Measurements from ENCODE around the gene FAM200A. TPM values are rescaled to one million over a fixed set of nuclear protein-coding genes. Genes with fewer than 3 reads are reported as not detected.
A peak's percentile ranks its signal among the peaks of the same experiment; 100 is the strongest.

The FAM200A gene
- 1 to 10 TPM in 2 of 4 donors, under 1 TPM in 1, not detected in 1; 0.40 to 4.2 (median 4.1) TPM for total RNA-seq

GRCh38 chr7:99551767-99552463, at the start of gene FAM200A:
Gene FAM200A (minus strand): TSS chr7:99552114. CDS start chr7:99548407, 3,707 bp downstream.
- peak within 1 kb of the TSS; percentile 79 to 86 (median 84) for H3K27ac ChIP-seq
- in situ Hi-C loops (cut with MboI; ENCODE audit: low pct_ligation_motif_present in 1 of 4, low pct_unique_long_range_greater_than_20kb in 1 of 4, low sequenced_read_pairs in 3 of 4) (loop anchor here in 1 of 4 donors (10.0 kb wide), 1 partner anchor 47 kb away; the partner anchor contains the start of genes ZKSCAN5 and ZNF394), intact Hi-C loops (cut with DNase I; ENCODE audit: low total_unique reads) (no loop called here)
- peaks cover 2 to 23% (median 10%) of the 10 kb centered on the region in 4 donors for H3K4me1 ChIP-seq
- TF ChIP-seq EP300 (IDR thresholded peaks at IDR 0.05; ENCODE audit: low read depth) (no peak), CTCF (IDR thresholded peaks at IDR 0.05) (no peak), POLR2A (IDR thresholded peaks at IDR 0.05) (peak; percentile 81), POLR2AphosphoS5 (IDR thresholded peaks at IDR 0.05) (peak; percentile 77 to 89 (median 87))
- DNase-seq = peak; percentile 90
- H3K27me3 ChIP-seq = no peaks in the 10 kb centered on the region
- H3K4me3 ChIP-seq = peak within 1 kb of the TSS; percentile 72 to 96 (median 78)
- 0 to 1% methylated on average over 12 to 21 of the region's 37 CpGs for WGBS, 2 donors (ENCODE audit: low coverage in 1 of 2)
- H3K9me3 ChIP-seq = peaks cover 0 to 12% of the 10 kb centered on the region in 2 donors
- peaks cover 0 to 15% (median 3%) of the 10 kb centered on the region in 4 donors for H3K36me3 ChIP-seq

- Histone ChIP-seq H3K4me1 (no peaks in the 10 kb centered on the region), H3K36me3 (no peaks in the 10 kb centered on the region), H3K27me3 (no peaks in the 10 kb centered on the region), H3K9me3 (no peaks in the 10 kb centered on the region), H3K27ac (no peak overlapping the region), H3K4me3 (no peak overlapping the region)
- 50 to 83% methylated on average over 2 to 4 of the region's 4 CpGs for WGBS, 2 donors (ENCODE audit: low coverage in 1 of 2)
- in situ Hi-C loops (cut with MboI; ENCODE audit: low pct_ligation_motif_present in 1 of 4, low pct_unique_long_range_greater_than_20kb in 1 of 4, low sequenced_read_pairs in 3 of 4) (no loop called here), intact Hi-C loops (cut with DNase I; ENCODE audit: low total_unique reads) (no loop called here)
- TF ChIP-seq POLR2A (IDR thresholded peaks at IDR 0.05) (no peak), CTCF (IDR thresholded peaks at IDR 0.05) (no peak), EP300 (IDR thresholded peaks at IDR 0.05; ENCODE audit: low read depth) (no peak), POLR2AphosphoS5 (IDR thresholded peaks at IDR 0.05) (no peak)
- DNase-seq = no peak
These were observed 47.9 kb upstream of the FAM200A start for GRCh38 chr7:99599836-99600235.

GRCh38 chr7:99597762-99598501, 46.0 kb upstream of the FAM200A start, which contains the start of gene TMEM225B:
Gene TMEM225B (plus strand): TSS chr7:99598267. CDS start chr7:99604389, 6,122 bp downstream.
- Histone ChIP-seq H3K27ac (no peak within 1 kb of the TSS), H3K27me3 (no peaks in the 10 kb centered on the region), H3K4me3 (no peak within 1 kb of the TSS), H3K9me3 (no peaks in the 10 kb centered on the region), H3K36me3 (no peaks in the 10 kb centered on the region), H3K4me1 (no peaks in the 10 kb centered on the region)
- in situ Hi-C loops (cut with MboI; ENCODE audit: low pct_ligation_motif_present in 1 of 4, low pct_unique_long_range_greater_than_20kb in 1 of 4, low sequenced_read_pairs in 3 of 4) = no loop called here
- 73 to 88% methylated on average over 10 to 28 of the region's 34 CpGs for WGBS, 2 donors (ENCODE audit: low coverage in 1 of 2)
- DNase-seq = no peak
- intact Hi-C loops (cut with DNase I; ENCODE audit: low total_unique reads) = no loop called here
- TF ChIP-seq CTCF (IDR thresholded peaks at IDR 0.05) (no peak), POLR2A (IDR thresholded peaks at IDR 0.05) (no peak), POLR2AphosphoS5 (IDR thresholded peaks at IDR 0.05) (no peak), EP300 (IDR thresholded peaks at IDR 0.05; ENCODE audit: low read depth) (no peak)

- DNase-seq = no peak
- Histone ChIP-seq H3K36me3 (no peaks in the 10 kb centered on the region), H3K27me3 (no peaks in the 10 kb centered on the region), H3K27ac (no peak overlapping the region), H3K4me1 (no peaks in the 10 kb centered on the region), H3K4me3 (no peak overlapping the region), H3K9me3 (no peaks in the 10 kb centered on the region)
- TF ChIP-seq CTCF (IDR thresholded peaks at IDR 0.05) (no peak), POLR2AphosphoS5 (IDR thresholded peaks at IDR 0.05) (no peak), EP300 (IDR thresholded peaks at IDR 0.05; ENCODE audit: low read depth) (no peak), POLR2A (IDR thresholded peaks at IDR 0.05) (no peak)
- 67 to 71% methylated on average over 1 of the region's 1 CpG for WGBS, 2 donors (ENCODE audit: low coverage in 1 of 2)
- in situ Hi-C loops (cut with MboI; ENCODE audit: low pct_ligation_motif_present in 1 of 4, low pct_unique_long_range_greater_than_20kb in 1 of 4, low sequenced_read_pairs in 3 of 4) = no loop called here
- intact Hi-C loops (cut with DNase I; ENCODE audit: low total_unique reads) = no loop called here
These were observed 44.6 kb upstream of the FAM200A start for GRCh38 chr7:99596408-99596955.
